Measurements from ENCODE around the gene DCUN1D1.

The DCUN1D1 gene

DNA sequence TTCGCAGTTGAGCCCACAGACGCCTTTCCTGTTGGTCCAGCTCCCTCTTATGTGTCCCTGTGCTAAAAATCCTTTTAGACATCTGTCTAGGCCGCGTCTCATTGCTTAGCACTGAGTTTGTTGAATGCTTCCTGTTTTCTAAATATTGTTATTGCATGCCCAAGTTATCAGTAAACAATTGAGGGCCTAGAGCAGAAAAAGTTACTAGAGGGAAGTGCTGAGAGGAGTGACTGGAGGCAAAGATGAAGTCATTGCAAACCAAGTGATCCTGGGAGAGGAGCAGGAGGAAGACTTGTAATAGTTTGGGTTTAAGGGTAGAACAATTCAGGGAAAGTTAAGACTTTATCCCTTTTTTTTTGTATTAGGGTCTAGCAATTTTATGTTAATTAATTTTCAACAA is 88.1 kb downstream of the DCUN1D1 start:
- no peak for DNase-seq (ENCODE audit: low read depth)

DNA sequence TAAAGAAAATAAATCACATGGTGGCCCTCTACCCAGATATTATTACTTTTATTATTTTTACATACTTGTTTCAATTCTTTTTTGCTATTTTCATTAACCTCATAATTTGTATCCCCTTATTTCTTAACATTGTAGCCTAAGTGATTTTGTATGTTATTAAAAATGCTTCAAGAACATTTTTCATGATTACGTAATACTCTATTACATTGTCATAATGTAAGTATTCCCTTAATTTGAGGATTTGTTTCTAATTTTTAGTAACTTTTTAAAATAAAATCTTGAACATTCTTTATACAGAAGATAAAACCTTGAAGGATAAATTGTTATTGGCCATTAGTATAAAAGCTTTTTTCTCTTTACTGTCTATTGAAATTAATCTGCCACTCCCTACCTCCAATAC is 89.0 kb downstream of the DCUN1D1 start:
- no peak for DNase-seq (ENCODE audit: low read depth)

DNA sequence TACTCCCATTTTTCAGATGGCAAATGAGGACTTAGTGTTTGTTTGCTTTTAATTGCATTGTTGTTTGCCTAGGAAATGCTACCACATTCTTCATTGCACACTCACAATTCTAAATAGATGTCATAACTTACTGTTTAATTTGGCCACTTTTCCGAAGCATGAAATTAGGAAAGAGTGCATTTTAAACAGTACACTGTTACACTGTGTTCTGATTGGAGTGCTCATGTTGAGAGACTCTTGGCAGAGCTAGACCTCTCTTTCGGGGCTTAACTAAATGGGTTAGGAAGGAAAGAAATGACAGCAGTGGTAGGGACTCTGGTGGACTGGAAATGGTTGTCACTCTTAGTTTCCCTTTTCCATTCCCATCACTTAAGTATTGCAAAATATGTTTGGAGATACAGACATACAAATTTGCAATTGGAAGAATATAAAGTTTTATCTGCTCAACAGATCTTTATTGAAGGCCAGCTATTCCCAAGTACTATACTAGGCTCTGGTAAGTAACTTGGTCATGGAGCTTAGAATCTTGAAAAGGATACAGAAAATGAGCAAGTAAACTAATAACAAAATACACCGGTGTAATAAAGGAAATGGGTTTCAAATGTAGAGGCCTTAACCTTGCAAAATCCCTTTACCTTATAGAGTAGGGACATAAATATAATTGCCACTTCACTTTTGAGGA is 90.2 kb downstream of the DCUN1D1 start:
- DNase-seq (ENCODE audit: low read depth) = no peak

Measured in activated T-cell treated with anti-CD3 and anti-CD28 coated beads for 24 hours (primary cell).